OCI-LY3 (cell line): Measurements from ENCODE around the gene TEX55.

Experiments
- H2AFZ ChIP-seq: fragments of 200-600, 300-600 bp; shearing (Covaris generic); 2 replicates; pipeline ENCODE4 v1.6.0; 2014; ENCODE audit warnings: antibody characterized with exemption, low read depth, low read length
- H3K27ac ChIP-seq: fragments of 200-600, 300-600 bp; sonication (generic); 2 replicates; pipeline ENCODE4 v1.5.1; 2014; ENCODE audit warnings: mild to moderate bottlenecking, low read length, moderate library complexity, mixed read lengths
- H3K27me3 ChIP-seq: fragments of 200-600, 300-600 bp; sonication (generic); 2 replicates; pipeline ENCODE4 v1.6.1; 2014; ENCODE audit warnings: low read depth, low read length, mixed read lengths
- H3K36me3 ChIP-seq: fragments of 200-600, 300-600 bp; sonication (generic); replicated peaks from 2 replicates; pipeline ENCODE3; 2014; ENCODE audit warnings: low read depth, low read length, mixed read lengths
- H3K4me1 ChIP-seq: fragments of 300-600, 200-600 bp; sonication (generic); 2 replicates; pipeline ENCODE4 v1.6.1; 2014; ENCODE audit warnings: low read length, mixed read lengths
- H3K4me2 ChIP-seq: fragments of 200-600, 300-600 bp; sonication (generic); 2 replicates; pipeline ENCODE4 v1.6.1; 2014; ENCODE audit warnings: low read length, mixed read lengths
- H3K4me3 ChIP-seq: fragments of 300-600, 200-600 bp; sonication (generic); 2 replicates; pipeline ENCODE4 v1.5.1; 2014; ENCODE audit warnings: antibody characterized with exemption, mild to moderate bottlenecking, low read length, moderate library complexity
- H3K79me2 ChIP-seq: fragments of 300-600, 200-600 bp; shearing (Covaris generic); 2 replicates; pipeline ENCODE4 v1.6.1; 2014; ENCODE audit warnings: mild to moderate bottlenecking, low read length, mixed read lengths
- H3K9ac ChIP-seq: fragments of 300-600, 200-600 bp; shearing (Covaris generic); 2 replicates; pipeline ENCODE4 v1.6.0; 2014; ENCODE audit warnings: mild to moderate bottlenecking, low read length, moderate library complexity
- H3K9me3 ChIP-seq: fragments of 200-600, 300-600 bp; shearing (Covaris generic); 2 replicates; pipeline ENCODE4 v1.6.1; 2014; ENCODE audit warnings: low read length, mixed read lengths; ENCODE audit not compliant: insufficient read depth
- H4K20me1 ChIP-seq: fragments of 200-600, 300-600 bp; sonication (generic); 2 replicates; pipeline ENCODE4 v1.6.1; 2016; ENCODE audit warnings: low read length, mixed read lengths; ENCODE audit not compliant: insufficient read depth
- CTCF ChIP-seq: fragments of 200-600, 300-600 bp; sonication (generic); IDR thresholded peaks from 2 replicates; pipeline ENCODE4 v1.5.1; 2014; ENCODE audit warnings: antibody characterized with exemption, low read length, low read depth
- EZH2phosphoT487 ChIP-seq: fragments of 200-600 bp; shearing (Covaris generic); IDR thresholded peaks from 2 replicates; pipeline ENCODE4 v1.6.1; 2018; ENCODE audit warnings: antibody characterized with exemption, mixed run types, low read depth

The TEX55 gene

GRCh38 chr3:119175872-119176756, 30.1 kb downstream of the TEX55 start:
- Histone ChIP-seq H3K4me1 (peaks cover 7% of the 10 kb centered on the region; the same call in 1 of the 2 replicates), H3K4me2 (no peak overlapping the region)

GRCh38 chr3:119176778-119177177, 30.8 kb downstream of the TEX55 start:
- H3K4me2 ChIP-seq = no peak overlapping the region
- H3K4me1 ChIP-seq = peaks cover 7% of the 10 kb centered on the region; the same call in 1 of the 2 replicates
- no peaks in the 10 kb centered on the region for H3K9me3 ChIP-seq
- no peaks in the 10 kb centered on the region for H4K20me1 ChIP-seq
- H3K79me2 ChIP-seq = no peaks in the 10 kb centered on the region
- no peak overlapping the region for H3K27ac ChIP-seq
- peaks cover 15% of the 10 kb centered on the region for H3K27me3 ChIP-seq
- no peak overlapping the region for H3K4me3 ChIP-seq
- no peak overlapping the region for H3K9ac ChIP-seq
- TF ChIP-seq CTCF (no peak), EZH2phosphoT487 (no peak)
- no peak overlapping the region for H2AFZ ChIP-seq
- no peaks in the 10 kb centered on the region for H3K36me3 ChIP-seq

More at GRCh38 chr3:119175872-119176756, 30.1 kb downstream of the TEX55 start:
- TF ChIP-seq CTCF = no peak
- TF ChIP-seq EZH2phosphoT487 = no peak
- Histone ChIP-seq H3K36me3 (no peaks in the 10 kb centered on the region), H2AFZ (no peak overlapping the region), H3K27me3 (peaks cover 15% of the 10 kb centered on the region), H3K27ac (no peak overlapping the region), H3K9me3 (no peaks in the 10 kb centered on the region), H3K9ac (no peak overlapping the region), H3K79me2 (no peaks in the 10 kb centered on the region), H3K4me3 (no peak overlapping the region), H4K20me1 (no peaks in the 10 kb centered on the region)

GRCh38 chr3:119177321-119177720, 31.4 kb downstream of the TEX55 start:
- Histone ChIP-seq H3K9ac (no peak overlapping the region), H3K79me2 (no peaks in the 10 kb centered on the region), H3K4me1 (peaks cover 7% of the 10 kb centered on the region; the same call in 1 of the 2 replicates), H3K36me3 (no peaks in the 10 kb centered on the region), H3K9me3 (no peaks in the 10 kb centered on the region), H3K4me2 (no peak overlapping the region), H3K4me3 (no peak overlapping the region), H2AFZ (no peak overlapping the region), H3K27ac (no peak overlapping the region), H4K20me1 (no peaks in the 10 kb centered on the region), H3K27me3 (peaks cover 15% of the 10 kb centered on the region)
- TF ChIP-seq EZH2phosphoT487 (no peak), CTCF (no peak)

- Histone ChIP-seq H3K9ac (no peak overlapping the region), H3K36me3 (no peaks in the 10 kb centered on the region), H3K4me1 (no peaks in the 10 kb centered on the region), H3K4me2 (no peak overlapping the region), H3K27ac (no peak overlapping the region), H3K4me3 (no peak overlapping the region), H3K9me3 (no peaks in the 10 kb centered on the region), H4K20me1 (no peaks in the 10 kb centered on the region), H2AFZ (no peak overlapping the region), H3K79me2 (no peaks in the 10 kb centered on the region), H3K27me3 (peaks cover 15% of the 10 kb centered on the region)
- TF ChIP-seq CTCF (no peak), EZH2phosphoT487 (no peak)
These were observed 35.8 kb downstream of the TEX55 start for GRCh38 chr3:119181765-119182164.
